Measurements from ENCODE around the gene HELT.
"Not testable (repeated sequence)": the region's sequence is repeated elsewhere in the genome, so short reads cannot be mapped to it uniquely, and the experiment has no call there.

The HELT gene

DNA sequence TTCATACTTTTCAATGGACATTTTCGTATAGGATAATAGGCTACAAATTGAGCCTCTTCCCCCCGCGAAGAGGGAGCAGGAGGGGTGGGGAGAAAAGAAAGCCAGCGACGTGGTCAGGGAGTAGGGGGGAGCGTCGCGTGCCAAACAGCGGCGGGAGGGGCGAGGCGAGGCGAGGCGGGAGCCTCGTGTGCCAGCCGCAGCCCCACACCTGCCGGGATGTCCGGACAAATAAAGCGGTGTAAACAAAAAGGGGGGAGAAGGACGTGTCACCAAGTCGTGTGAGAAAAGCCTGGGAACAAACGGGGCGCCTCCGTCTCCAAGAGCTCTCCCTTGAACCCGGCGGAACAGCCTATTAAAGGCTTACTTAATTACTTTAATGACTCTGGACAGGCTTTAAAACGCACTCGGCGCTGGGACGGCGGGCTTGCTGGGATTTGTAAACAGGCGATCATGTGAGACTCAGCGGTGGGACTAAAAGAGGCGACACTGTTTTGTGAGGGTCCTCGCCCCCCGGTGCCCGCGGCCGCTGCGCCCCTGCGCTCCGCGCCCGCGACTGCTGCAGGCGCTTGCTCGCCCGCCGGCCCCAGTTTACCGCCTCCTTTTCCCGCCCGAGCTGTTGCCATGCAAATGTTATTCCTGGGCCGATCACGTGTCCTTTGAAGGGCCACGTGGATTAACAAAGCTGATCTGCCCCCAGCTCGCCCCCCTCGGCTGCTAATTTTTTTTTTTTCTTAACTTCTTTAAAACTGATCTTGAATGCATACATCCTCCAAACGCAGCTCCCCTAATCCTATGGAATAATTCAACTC is at the start of gene HELT:
Gene HELT (plus strand): TSS at position 527 of the 809 bp plus-strand sequence. CDS start 439 bp downstream, outside the sequence.
- DNase-seq, result no peak

DNA sequence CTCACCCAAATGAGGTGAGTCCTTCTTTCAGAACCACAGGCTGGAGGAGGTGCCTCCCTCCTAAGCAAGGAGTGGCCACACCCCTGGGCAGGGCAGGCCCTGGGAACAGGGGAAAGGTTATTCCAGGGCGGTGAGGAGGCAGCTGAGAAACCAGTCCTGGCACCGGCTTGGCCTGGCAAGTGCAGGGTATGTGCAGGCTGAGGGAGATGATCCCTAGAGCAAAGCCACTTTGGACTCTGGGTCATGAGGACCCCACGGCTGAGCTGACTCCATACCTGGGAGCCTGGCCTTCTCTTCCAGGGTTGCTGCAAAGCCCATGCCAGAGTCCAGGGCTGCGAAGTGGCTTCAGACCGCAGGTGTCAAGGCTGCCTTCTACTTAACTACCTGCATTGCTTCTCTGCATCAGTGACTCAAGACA is 49.5 kb upstream of the HELT start:
- no peak for DNase-seq

DNA sequence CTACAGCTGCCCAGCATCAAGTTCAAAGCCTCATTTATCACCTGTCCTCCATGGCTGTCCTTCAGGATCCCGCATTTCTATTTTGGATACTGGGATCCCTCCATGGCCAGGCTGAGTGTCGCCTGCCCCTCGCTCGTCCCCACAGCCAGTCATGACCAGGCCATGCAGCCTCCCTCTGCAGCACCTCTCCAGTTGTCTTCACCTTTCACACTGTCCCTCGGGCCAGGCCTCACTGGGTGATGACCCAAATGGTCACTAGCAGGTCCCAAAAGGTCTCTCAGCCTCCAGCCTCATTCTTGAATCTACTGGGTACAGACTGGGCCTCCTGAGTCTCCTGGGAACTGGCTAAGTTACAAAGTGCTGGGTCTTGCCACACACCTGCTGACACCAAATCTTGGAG is 48.7 kb upstream of the HELT start:
- DNase-seq, result no peak

DNA sequence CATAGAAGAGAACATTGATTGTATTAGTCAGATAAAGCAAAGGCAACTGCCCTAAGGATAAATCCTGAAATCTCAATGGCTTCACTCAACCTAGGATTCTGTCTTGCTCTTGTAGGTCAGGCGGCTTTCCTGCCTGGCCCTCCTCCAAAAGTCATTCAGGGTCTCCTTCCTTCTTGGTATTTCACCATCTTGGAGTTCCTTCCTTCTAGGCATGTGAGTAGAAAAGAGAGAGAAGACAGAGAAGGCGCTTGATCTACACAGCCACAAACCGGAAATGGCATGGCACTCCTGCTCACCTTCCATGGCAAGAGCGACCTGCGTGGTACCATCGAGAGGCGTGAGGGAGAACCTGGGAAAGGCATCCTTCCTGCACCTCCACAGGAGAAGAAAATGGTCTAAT is 45.3 kb upstream of the HELT start:
- DNase-seq, result no peak

GRCh38 chr4:184976348-184976747 is 41.9 kb upstream of the HELT start:
- not testable (repeated sequence) for DNase-seq

DNA sequence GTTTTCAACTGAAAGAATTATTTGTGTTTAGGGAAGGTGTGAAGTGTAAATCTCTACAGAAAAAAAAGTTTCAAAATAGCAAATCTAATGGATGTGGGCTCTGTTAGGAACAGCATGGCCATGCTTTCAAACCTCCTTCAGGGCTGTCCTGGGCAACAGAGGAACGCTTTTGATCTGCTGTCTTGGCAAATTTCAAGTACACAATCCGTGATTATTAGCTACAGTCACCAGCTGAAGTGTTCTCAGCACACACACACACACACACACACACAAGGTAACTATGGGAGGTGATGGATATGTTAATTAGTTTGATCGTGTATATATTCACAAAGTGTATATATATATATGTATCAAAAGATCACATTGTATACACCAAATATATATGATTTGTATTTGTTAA is 40.5 kb upstream of the HELT start:
- DNase-seq, result no peak

GRCh38 chr4:184978211-184978610 is 40.1 kb upstream of the HELT start:
- DNase-seq, result no peak

- DNase-seq, result no peak
Measured at GRCh38 chr4:184979461-184980124, 38.7 kb upstream of the HELT start.

GRCh38 chr4:184980261-184980660 is 38.0 kb upstream of the HELT start:
- DNase-seq, result no peak

DNA sequence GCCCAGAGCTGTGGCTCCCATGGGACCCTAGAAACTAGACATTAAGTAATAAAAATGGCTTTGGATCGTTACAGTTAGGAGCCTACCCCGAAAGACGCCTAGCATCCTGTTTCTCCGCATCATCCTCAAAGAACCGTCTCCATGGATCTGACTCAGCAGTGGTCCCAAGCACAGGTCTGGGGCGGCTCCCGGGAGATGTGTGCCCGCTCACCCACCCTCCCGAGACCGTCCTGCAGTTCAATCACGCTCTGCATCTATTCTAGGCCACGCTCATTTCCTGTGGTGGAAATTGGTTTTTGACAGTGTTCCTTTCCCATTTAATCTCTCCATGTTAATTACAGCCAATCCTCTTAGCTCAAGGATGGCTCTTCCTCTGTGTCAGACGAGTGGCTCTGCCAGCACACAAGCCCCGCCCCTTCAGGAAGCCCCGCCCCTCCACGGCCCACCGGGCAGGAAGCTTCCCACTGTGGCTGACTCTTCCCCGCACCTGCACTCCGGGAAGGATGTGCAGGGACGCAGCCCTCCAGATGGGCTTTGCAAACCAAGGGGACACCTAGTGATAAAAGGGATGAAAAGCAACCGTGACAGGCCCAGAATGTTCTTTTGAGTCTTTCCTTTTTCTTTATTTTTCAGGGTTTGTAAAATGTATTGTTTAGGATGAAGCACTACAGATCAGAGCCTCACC is 34.5 kb upstream of the HELT start:
- DNase-seq, result no peak

- DNase-seq, result no peak
Measured at GRCh38 chr4:184987493-184988031, 30.7 kb upstream of the HELT start.

- DNase-seq, result no peak
Measured at GRCh38 chr4:184988611-184989010, 29.7 kb upstream of the HELT start.

DNA sequence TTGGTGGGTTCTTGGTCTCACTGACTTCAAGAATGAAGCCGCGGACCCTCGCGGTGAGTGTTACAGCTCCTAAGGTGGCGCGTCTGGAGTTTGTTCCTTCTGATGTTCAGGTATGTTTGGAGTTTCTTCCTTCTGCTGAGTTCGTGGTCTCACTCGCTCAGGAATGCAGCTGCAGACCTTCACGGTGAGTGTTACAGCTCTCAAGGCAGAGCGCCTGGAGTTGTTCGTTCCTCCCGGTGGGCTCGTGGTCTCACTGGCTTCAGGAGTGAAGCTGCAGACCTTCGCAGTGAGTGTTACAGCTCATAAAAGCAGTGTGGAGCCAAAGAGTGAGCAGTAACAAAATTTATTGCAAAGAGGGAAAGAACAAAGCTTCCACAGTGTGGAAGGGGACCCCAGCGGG is 29.0 kb upstream of the HELT start:
- DNase-seq, result not testable (repeated sequence)

- not testable (repeated sequence) for DNase-seq
Measured at GRCh38 chr4:184990131-184990530, 28.2 kb upstream of the HELT start.

- DNase-seq, result no peak
Measured at GRCh38 chr4:184991860-184992259, 26.4 kb upstream of the HELT start.

DNA sequence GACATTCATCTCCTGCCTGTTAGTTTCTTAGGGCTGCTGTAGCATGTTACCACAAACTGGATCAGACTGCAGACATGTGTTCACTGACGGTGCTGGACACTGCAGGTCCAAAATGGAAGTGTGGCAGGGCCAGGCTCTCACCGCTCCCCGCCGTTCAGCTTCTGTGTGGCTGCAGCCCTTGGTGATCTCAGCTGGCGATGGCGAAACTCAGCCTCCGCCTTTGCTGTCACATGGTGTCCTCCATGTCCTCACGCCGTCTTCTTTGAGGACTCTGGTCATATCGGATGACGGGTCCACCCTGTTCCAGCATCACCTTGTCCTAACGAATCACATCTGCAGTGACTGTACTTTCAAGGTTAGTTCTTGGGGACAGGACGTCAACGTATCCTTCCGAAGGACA is 25.9 kb upstream of the HELT start:
- no peak for DNase-seq

- DNase-seq, result no peak
Measured at GRCh38 chr4:184993247-184993646, 25.0 kb upstream of the HELT start.

- DNase-seq, result no peak
Measured at GRCh38 chr4:184994010-184994622, 24.2 kb upstream of the HELT start.

DNA sequence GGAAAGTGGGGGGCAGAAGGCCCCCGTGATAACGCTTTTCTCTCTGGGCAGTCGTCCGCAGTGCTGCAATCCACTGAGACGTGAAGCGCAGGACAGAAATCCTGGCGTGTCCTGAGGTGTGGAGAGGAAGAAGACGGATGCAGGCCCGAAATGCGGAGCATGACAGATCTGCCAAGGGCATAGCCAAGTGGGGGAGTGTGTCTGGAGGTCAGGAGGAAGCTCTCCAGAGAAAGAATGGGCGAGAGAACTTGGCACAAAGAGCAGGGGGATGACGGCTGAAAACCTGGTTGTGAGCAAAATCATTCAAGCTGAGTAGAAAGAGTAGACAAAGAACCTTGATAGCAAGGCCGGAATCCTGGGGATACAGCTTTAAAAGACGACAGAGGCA is 23.7 kb upstream of the HELT start:
- DNase-seq, result no peak

- DNase-seq, result not testable (repeated sequence)
Measured at GRCh38 chr4:184997656-184998055, 20.6 kb upstream of the HELT start.

GRCh38 chr4:185002784-185003183 is 15.5 kb upstream of the HELT start:
- no peak for DNase-seq

GRCh38 chr4:185003596-185004351 is 14.5 kb upstream of the HELT start:
- DNase-seq, result no peak
